ENCODE measurements around the gene FDX1.
"Not testable (repeated sequence)": the region's sequence is repeated elsewhere in the genome, so short reads cannot be mapped to it uniquely, and the experiment has no call there.

DNA sequence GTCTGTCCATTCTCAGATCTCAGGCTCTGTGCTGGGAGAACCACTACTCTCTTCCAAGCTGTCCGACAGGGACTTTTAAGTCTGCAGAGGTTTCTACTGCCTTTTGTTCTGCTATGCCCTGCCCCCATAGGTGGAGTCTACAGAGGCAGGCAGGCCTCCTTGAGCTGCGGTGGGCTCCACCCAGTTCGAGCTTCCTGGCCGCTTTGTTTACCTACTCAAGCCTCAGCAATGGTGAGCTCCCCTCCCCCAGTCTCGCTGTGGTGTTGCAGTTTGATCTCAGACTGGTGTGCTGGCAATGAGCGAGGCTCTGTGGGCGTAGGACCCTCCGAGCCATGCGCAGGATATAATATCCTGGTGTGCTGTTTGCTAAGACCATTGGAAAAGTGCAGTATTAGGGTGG lies 41.5 kb upstream of the FDX1 start:
- TF ChIP-seq POLR2A (IDR thresholded peaks at IDR 0.05; ENCODE audit: low read depth, low read length); POLR2AphosphoS5 (IDR thresholded peaks at IDR 0.05; ENCODE audit: low read depth, low read length); TAF1 (IDR thresholded peaks at IDR 0.05; ENCODE audit: borderline replicate concordance, low read depth, low read length): not testable (repeated sequence)

All from GM12892 (cell line).